H1 (cell line): ENCODE measurements around the gene RAB8B. TPM values are rescaled to one million over a fixed set of nuclear protein-coding genes. Genes with fewer than 3 reads are reported as not detected.
A peak's percentile ranks its signal among the peaks of the same experiment; 100 is the strongest.

ENCODE experiments used
- CTCF ChIA-PET: fragments of 300-600 bp; sonication (Branson Sonifier 250); formaldehyde crosslinking; loops from one replicate; lab custom pipeline; 2021; ENCODE audit not compliant: partially characterized antibody; lab: Charles Lee
- POLR2A ChIA-PET: fragments of 300-600 bp; sonication (Branson Sonifier 250); formaldehyde crosslinking; loops from one replicate; lab custom pipeline; 2021; ENCODE audit warnings: inconsistent platforms; ENCODE audit not compliant: partially characterized antibody; lab: Charles Lee
- DNase-seq, 2 experiments: peaks; one replicate each; pipeline versions ENCODE4 v3.0.0 to v3.0.0-alpha.2; 2010 to 2022; ENCODE audit warnings: low spot score in 2 of 2, low read depth in 1 of 2, mixed read lengths in 1 of 2
- FAIRE-seq: peaks from 2 replicates; lab custom pipeline; 2011; peaks lifted over from hg19 to GRCh38; lab: Jason Lieb, UNC
- H2AFZ ChIP-seq: 2 replicates; pipeline ENCODE4 v1.8.1; 2012; ENCODE audit warnings: low read length, inconsistent platforms
- H2AK5ac ChIP-seq: 2 replicates; pipeline ENCODE4 v1.6.1; 2013; ENCODE audit warnings: low read depth, low read length
- H2BK120ac ChIP-seq: replicated peaks from 2 replicates; pipeline ENCODE3; 2013; ENCODE audit warnings: low read depth, low read length, inconsistent platforms
- H2BK12ac ChIP-seq: 2 replicates; pipeline ENCODE4 v1.6.1; 2013; ENCODE audit warnings: low read depth, low read length
- H2BK15ac ChIP-seq: 2 replicates; pipeline ENCODE4 v1.6.1; 2013; ENCODE audit warnings: low read length
- H2BK20ac ChIP-seq: 2 replicates; pipeline ENCODE4 v1.6.1; 2013; ENCODE audit warnings: low read length
- H2BK5ac ChIP-seq: 2 replicates; pipeline ENCODE4 v1.6.1; 2013; ENCODE audit warnings: low read depth, low read length
- H3K14ac ChIP-seq: 2 replicates; pipeline ENCODE4 v1.6.1; 2013; ENCODE audit warnings: inconsistent platforms; ENCODE audit not compliant: insufficient read length
- H3K18ac ChIP-seq: 2 replicates; pipeline ENCODE4 v1.6.1; 2013; ENCODE audit warnings: low read length; ENCODE audit errors: extremely low read depth
- H3K23ac ChIP-seq: 2 replicates; pipeline ENCODE4 v1.6.1; 2013; ENCODE audit warnings: inconsistent platforms; ENCODE audit not compliant: insufficient read length
- H3K23me2 ChIP-seq: 2 replicates; pipeline ENCODE4 v1.6.1; 2013; ENCODE audit warnings: low read depth, low read length
- H3K27ac ChIP-seq: 2 replicates; pipeline ENCODE4 v1.6.1; 2011; ENCODE audit warnings: low read depth, low read length, inconsistent platforms
- H3K27me3 ChIP-seq, 4 experiments: replicated peaks in 1 of 4; 1 replicate in 1 of 4; 2 replicates in 3 of 4; pipeline versions ENCODE4 v1.6.1 to v1.8.1; 2011 to 2013; ENCODE audit warnings: low read length in 3 of 4, mild to moderate bottlenecking in 3 of 4, inconsistent platforms in 2 of 4, mixed read lengths in 2 of 4, moderate library complexity in 1 of 4; ENCODE audit not compliant: control insufficient read depth in 3 of 4, insufficient read depth in 3 of 4; ENCODE audit errors: extremely low read depth in 1 of 4
- H3K36me3 ChIP-seq, 4 experiments: 2 replicates each; pipeline versions ENCODE4 v1.6.1 to v1.8.1; 2011 to 2013; ENCODE audit warnings: mild to moderate bottlenecking in 4 of 4, low read length in 3 of 4, moderate library complexity in 2 of 4, control low read depth in 1 of 4, inconsistent platforms in 1 of 4; ENCODE audit not compliant: insufficient read depth in 4 of 4, control insufficient read depth in 2 of 4
- H3K4ac ChIP-seq: replicated peaks from 2 replicates; pipeline ENCODE3; 2013; ENCODE audit warnings: low read length, low read depth, mixed read lengths, inconsistent platforms; ENCODE audit not compliant: insufficient read length
- H3K4me1 ChIP-seq, 4 experiments: replicated peaks in 1 of 4; 1 replicate in 1 of 4; 2 replicates in 3 of 4; pipeline versions ENCODE4 v1.6.1 to v1.8.1; 2011 to 2013; ENCODE audit warnings: low read length in 3 of 4, inconsistent platforms in 2 of 4, mixed read lengths in 1 of 4; ENCODE audit not compliant: insufficient read depth in 4 of 4, control insufficient read depth in 3 of 4
- H3K4me2 ChIP-seq, 2 experiments: 2 replicates each; pipeline versions ENCODE4 v1.6.1 to v1.8.1; 2011 to 2013; ENCODE audit warnings: low read depth in 2 of 2, low read length in 2 of 2, control low read depth in 1 of 2, inconsistent platforms in 1 of 2, mild to moderate bottlenecking in 1 of 2; ENCODE audit not compliant: insufficient read depth in 1 of 2
- H3K4me3 ChIP-seq, 4 experiments: fragments of 200-600, 300-600 bp in 1 of 4; sonication (generic), shearing (Covaris generic), sonication (Bioruptor Twin) in 1 of 4; 2 replicates each; pipeline versions ENCODE4 v1.5.1 to v1.8.1; 2011 to 2016; ENCODE audit warnings: low read length in 4 of 4, low read depth in 3 of 4, control low read depth in 2 of 4, inconsistent platforms in 2 of 4, mild to moderate bottlenecking in 2 of 4, mixed read lengths in 1 of 4, moderate library complexity in 1 of 4; ENCODE audit not compliant: insufficient read depth in 2 of 4; ENCODE audit errors: extremely low read depth in 1 of 4
- H3K56ac ChIP-seq: replicated peaks from 2 replicates; pipeline ENCODE3; 2013; ENCODE audit warnings: low read depth, mild to moderate bottlenecking, mixed read lengths, low read length, inconsistent platforms; ENCODE audit not compliant: insufficient read length
- H3K79me1 ChIP-seq: 2 replicates; pipeline ENCODE4 v1.6.1; 2013; ENCODE audit warnings: low read depth, low read length, control low read depth
- H3K79me2 ChIP-seq, 2 experiments: 2 replicates each; pipeline versions ENCODE4 v1.6.1 to v1.8.1; 2012 to 2013; ENCODE audit warnings: low read length in 2 of 2, mild to moderate bottlenecking in 2 of 2, inconsistent platforms in 1 of 2; ENCODE audit not compliant: insufficient read depth in 2 of 2, control insufficient read depth in 1 of 2
- H3K9ac ChIP-seq, 4 experiments: replicated peaks in 1 of 4; 1 replicate in 1 of 4; 2 replicates in 3 of 4; pipeline versions ENCODE4 v1.6.1 to v1.8.1; 2011 to 2013; ENCODE audit warnings: low read depth in 3 of 4, low read length in 3 of 4, control low read depth in 2 of 4, mild to moderate bottlenecking in 2 of 4, moderate library complexity in 2 of 4, inconsistent platforms in 1 of 4; ENCODE audit errors: extremely low read depth in 1 of 4
- H3K9me3 ChIP-seq, 2 experiments: 2 replicates each; pipeline versions ENCODE4 v1.6.1 to v1.8.1; 2012 to 2013; ENCODE audit warnings: mild to moderate bottlenecking in 2 of 2, moderate library complexity in 2 of 2, control low read depth in 1 of 2, inconsistent platforms in 1 of 2, low read depth in 1 of 2, low read length in 1 of 2, mixed read lengths in 1 of 2; ENCODE audit not compliant: insufficient read depth in 2 of 2
- H4K20me1 ChIP-seq, 2 experiments: replicated peaks in 1 of 2; 2 replicates each; pipeline versions ENCODE3 to v1.8.1; 2011 to 2013; ENCODE audit warnings: inconsistent platforms in 2 of 2, low read length in 2 of 2, mild to moderate bottlenecking in 1 of 2; ENCODE audit not compliant: insufficient read depth in 2 of 2, control insufficient read depth in 1 of 2
- H4K5ac ChIP-seq: 2 replicates; pipeline ENCODE4 v1.6.1; 2013; ENCODE audit warnings: low read length, low read depth, mixed read lengths, inconsistent platforms; ENCODE audit not compliant: insufficient read length
- H4K8ac ChIP-seq: 2 replicates; pipeline ENCODE4 v1.8.0; 2013; ENCODE audit warnings: mild to moderate bottlenecking, moderate library complexity, low read length, inconsistent platforms; ENCODE audit not compliant: insufficient read depth; ENCODE audit errors: extremely low read depth
- H4K91ac ChIP-seq: replicated peaks from 2 replicates; pipeline ENCODE3; 2013; ENCODE audit warnings: low read length, mixed read lengths, inconsistent platforms; ENCODE audit not compliant: insufficient read length
- GTF2F1 ChIP-seq: IDR thresholded peaks from 2 replicates; pipeline ENCODE4 v1.6.1; 2012; ENCODE audit warnings: low read depth, low read length, improper control_type of control experiment, borderline replicate concordance
- RAD21 ChIP-seq, 2 experiments: IDR thresholded peaks in 1 of 2; conservative IDR thresholded peaks in 1 of 2; 2 replicates each; pipeline ENCODE4 v1.6.1; 2011; ENCODE audit warnings: low read depth in 2 of 2, low read length in 2 of 2, improper control_type of control experiment in 1 of 2, inconsistent platforms in 1 of 2, mild to moderate bottlenecking in 1 of 2, moderate library complexity in 1 of 2
- TAF1 ChIP-seq: IDR thresholded peaks from 2 replicates; pipeline ENCODE4 v1.6.1; 2011; ENCODE audit warnings: mild to moderate bottlenecking, low read depth, low read length
- WGBS, 2 experiments: shearing (Covaris generic) in 1 of 2; methylation state at CpG; one replicate each; pipeline versions ENCODE4 v1.1.6 to v1.1.7; 2013 to 2015; ENCODE audit warnings: low lambda C conversion rate in 2 of 2, mixed read lengths in 2 of 2, inconsistent platforms in 1 of 2, low coverage in 1 of 2, missing lambda C conversion rate in 1 of 2; ENCODE audit not compliant: insufficient replicate concordance in 2 of 2, insufficient coverage in 1 of 2, insufficient read length in 1 of 2; ENCODE audit errors: extremely low coverage in 1 of 2, missing lambda C conversion rate in 1 of 2; 5-methylcytosine and 5-hydroxymethylcytosine counted together
- polyA plus RNA-seq, 7 experiments: library from polyadenylated mRNA; depleted of rRNA in 3 of 7; stranded (reverse) in 5 of 7; unstranded in 2 of 7; fragments of >200 nt in 5 of 7; fragments of 200-250 nt in 2 of 7; gene quantifications; 1 replicate in 5 of 7; 2 replicates in 1 of 7; 4 replicates in 1 of 7; pipeline versions ENCODE4 v1.2.1 to v1.2.3, GENCODE V29; 2011 to 2013; ENCODE audit warnings: missing spikeins in 2 of 7, mixed read lengths in 2 of 7
- total RNA-seq: library from RNA; stranded (reverse); fragmentation: NEBNext Ultra II Directional; extraction: Animal tissue kit (Norgen Biotek cat#: 25700); gene quantifications from 2 replicates; pipeline ENCODE4 v1.2.1, GENCODE V29; 2021
- TF ChIP-seq, protein P1 (sequence below), 3 experiments: IDR thresholded peaks; 1 replicate in 2 of 3; 2 replicates in 1 of 3; pipeline versions ENCODE4 v1.5.1 to v1.6.1; 2011; ENCODE audit warnings: low read length in 3 of 3, mild to moderate bottlenecking in 3 of 3, inconsistent platforms in 2 of 3, low read depth in 1 of 3, moderate library complexity in 1 of 3; ENCODE audit not compliant: insufficient read depth in 1 of 3; ENCODE audit errors: control extremely low read depth in 1 of 3

Gene RAB8B
- total and polyA plus RNA-seq, 2 of the 8 experiments (the other 6 are each of a cell fraction or from before 2014, with no cell fraction given), result 9.5 to 47.8 TPM

DNA sequence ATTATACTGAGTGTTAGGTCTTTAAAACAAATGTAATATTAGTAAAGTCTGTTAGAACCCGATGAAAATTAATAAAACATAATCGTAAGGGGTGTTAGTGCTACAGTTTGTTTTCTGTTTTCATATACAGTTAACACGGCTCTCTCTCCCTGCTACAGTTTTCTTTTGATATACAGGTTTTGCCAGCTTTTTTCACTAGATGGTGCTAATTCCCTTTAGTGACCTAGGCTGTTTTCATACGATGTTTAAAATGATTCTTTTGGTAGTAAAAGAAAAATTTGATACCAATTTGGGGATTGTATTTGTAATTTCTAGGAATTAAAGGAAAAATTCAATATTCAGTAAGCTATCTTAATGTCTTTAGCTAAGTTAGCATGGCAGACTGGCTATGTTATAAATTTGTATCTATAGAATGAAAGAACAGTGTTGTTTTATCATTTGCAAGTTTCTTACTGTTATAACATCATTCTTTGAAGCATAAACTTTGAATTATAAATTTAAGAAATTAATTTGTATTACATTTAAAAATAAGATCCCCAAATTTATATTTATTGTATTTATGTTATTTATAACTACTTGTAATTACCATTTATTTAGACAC, 99.5 kb downstream of the RAB8B start:
- H3K4me3 ChIP-seq, result no peak overlapping the region
- TF ChIP-seq GTF2F1 (no peak), TAF1 (no peak), RAD21 (IDR thresholded peaks at IDR 0.05 in 1 of 2, conservative IDR thresholded peaks at IDR 0.05 in 1 of 2; ENCODE audit: low read depth in 2 of 2, low read length in 2 of 2) (peak; percentile 84 to 87)
- TF ChIP-seq, protein P1, sequence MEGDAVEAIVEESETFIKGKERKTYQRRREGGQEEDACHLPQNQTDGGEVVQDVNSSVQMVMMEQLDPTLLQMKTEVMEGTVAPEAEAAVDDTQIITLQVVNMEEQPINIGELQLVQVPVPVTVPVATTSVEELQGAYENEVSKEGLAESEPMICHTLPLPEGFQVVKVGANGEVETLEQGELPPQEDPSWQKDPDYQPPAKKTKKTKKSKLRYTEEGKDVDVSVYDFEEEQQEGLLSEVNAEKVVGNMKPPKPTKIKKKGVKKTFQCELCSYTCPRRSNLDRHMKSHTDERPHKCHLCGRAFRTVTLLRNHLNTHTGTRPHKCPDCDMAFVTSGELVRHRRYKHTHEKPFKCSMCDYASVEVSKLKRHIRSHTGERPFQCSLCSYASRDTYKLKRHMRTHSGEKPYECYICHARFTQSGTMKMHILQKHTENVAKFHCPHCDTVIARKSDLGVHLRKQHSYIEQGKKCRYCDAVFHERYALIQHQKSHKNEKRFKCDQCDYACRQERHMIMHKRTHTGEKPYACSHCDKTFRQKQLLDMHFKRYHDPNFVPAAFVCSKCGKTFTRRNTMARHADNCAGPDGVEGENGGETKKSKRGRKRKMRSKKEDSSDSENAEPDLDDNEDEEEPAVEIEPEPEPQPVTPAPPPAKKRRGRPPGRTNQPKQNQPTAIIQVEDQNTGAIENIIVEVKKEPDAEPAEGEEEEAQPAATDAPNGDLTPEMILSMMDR (IDR thresholded peaks at IDR 0.05; ENCODE audit: control extremely low read depth in 1 of 3, insufficient read depth in 1 of 3, low read depth in 1 of 3, low read length in 3 of 3), result peak in 2 of 3 experiments; percentile 42 to 62; a peak in 2 of 4 replicates
- H3K18ac ChIP-seq, result no peak overlapping the region
- H4K91ac ChIP-seq, result no peak overlapping the region
- H2AK5ac ChIP-seq, result no peak overlapping the region
- DNase-seq (no peak), FAIRE-seq (peak; percentile 13)
- peaks cover 0 to 3% of the 10 kb centered on the region in 2 experiments for H4K20me1 ChIP-seq
- no peak overlapping the region for H3K9ac ChIP-seq
- H3K23me2 ChIP-seq, result no peaks in the 10 kb centered on the region
- no peak overlapping the region for H3K56ac ChIP-seq
- no peak overlapping the region for H3K14ac ChIP-seq
- H3K36me3 ChIP-seq, result peaks cover 0 to 7% (median 0%) of the 10 kb centered on the region in 4 experiments; a peak in 3 of 8 replicates
- H3K9me3 ChIP-seq, result no peaks in the 10 kb centered on the region
- H2BK20ac ChIP-seq, result no peak overlapping the region
- H2BK5ac ChIP-seq, result no peak overlapping the region
- no peak overlapping the region for H2BK12ac ChIP-seq
- H3K27ac ChIP-seq, result no peak overlapping the region
- H2BK15ac ChIP-seq, result no peak overlapping the region
- H3K79me1 ChIP-seq, result no peaks in the 10 kb centered on the region
- ChIA-PET CTCF (interaction anchor here (0.7 to 3.5 kb wide), 17 partner anchors 9 to 187 kb away, joined by 3 to 15 read pairs (median 5); no protein-coding TSS in a partner anchor), POLR2A (no interaction called here)
- H2AFZ ChIP-seq, result no peak overlapping the region
- no peak overlapping the region for H3K4me2 ChIP-seq
- H3K4me1 ChIP-seq, result no peaks in the 10 kb centered on the region
- H3K27me3 ChIP-seq, result no peaks in the 10 kb centered on the region
- no peak overlapping the region for H3K23ac ChIP-seq
- H4K5ac ChIP-seq, result no peak overlapping the region
- no peak overlapping the region for H3K4ac ChIP-seq
- H2BK120ac ChIP-seq, result no peak overlapping the region
- H4K8ac ChIP-seq, result no peak overlapping the region
- no peaks in the 10 kb centered on the region for H3K79me2 ChIP-seq
- 57% methylated on average over 4 of the region's 4 CpGs; no CpG with 5 or more reads in 1 of the 2 experiments for WGBS, 2 experiments
